ENCODE measurements around the gene PGAM4. TPM values are rescaled to one million over a fixed set of nuclear protein-coding genes. Genes with fewer than 3 reads are reported as not detected.

The PGAM4 gene
- total RNA-seq = not detected

DNA sequence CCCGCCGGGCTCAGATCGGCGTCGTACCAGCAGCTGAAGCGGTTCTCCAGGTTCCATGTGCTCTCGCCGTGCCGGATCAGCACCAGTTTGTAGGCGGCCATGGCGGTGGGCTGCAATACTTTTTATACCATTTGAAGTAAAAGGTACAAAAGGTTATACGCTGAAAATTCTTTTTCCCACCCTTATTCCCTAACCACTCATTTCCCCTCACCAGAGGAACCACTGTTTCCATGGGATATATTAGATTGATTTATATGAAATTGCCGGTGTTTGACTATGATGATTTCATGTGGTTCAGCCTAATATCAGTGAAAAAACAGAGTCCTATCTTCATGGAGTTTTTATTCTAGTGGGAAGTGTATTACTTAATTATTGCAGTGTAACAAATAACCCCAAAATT lies at the start of gene PGAM4:
TSS of gene PGAM4 (minus strand) at position 101 of the 400 bp plus-strand sequence. CDS start at position 101, 0 bp downstream.
- intact Hi-C loops (cut with DNase I; ENCODE audit: low total_unique reads) = no loop called here

GRCh38 chrX:78011846-78012245 lies 42.4 kb upstream of the PGAM4 start:
- Histone ChIP-seq H3K4me3 (no peak overlapping the region), H3K27ac (no peak overlapping the region), H3K9me3 (no peaks in the 10 kb centered on the region), H3K4me1 (no peaks in the 10 kb centered on the region), H3K36me3 (no peaks in the 10 kb centered on the region), H3K27me3 (no peaks in the 10 kb centered on the region)
- TF ChIP-seq POLR2A (IDR thresholded peaks at IDR 0.05) = no peak
- no peak for TF ChIP-seq EP300 (IDR thresholded peaks at IDR 0.05; ENCODE audit: low read depth)
- TF ChIP-seq POLR2AphosphoS5 (IDR thresholded peaks at IDR 0.05) = no peak
- TF ChIP-seq CTCF (IDR thresholded peaks at IDR 0.05) = no peak
- in situ Hi-C loops (cut with MboI; ENCODE audit: low pct_ligation_motif_present in 1 of 4, low pct_unique_long_range_greater_than_20kb in 1 of 4, low sequenced_read_pairs in 3 of 4) (no loop called here), intact Hi-C loops (cut with DNase I; ENCODE audit: low total_unique reads) (no loop called here)
- 63 to 100% methylated on average over 1 of the region's 1 CpG for WGBS, 2 donors (ENCODE audit: low coverage in 1 of 2)
- no peak for DNase-seq

More for the DNA sequence above, at the start of gene PGAM4:
- no peak within 1 kb of the TSS for H3K4me3 ChIP-seq
- no peaks in the 10 kb centered on the region for H3K9me3 ChIP-seq
- no peaks in the 10 kb centered on the region for H3K27me3 ChIP-seq
- no peak within 1 kb of the TSS for H3K27ac ChIP-seq
- DNase-seq = no peak
- no peaks in the 10 kb centered on the region for H3K36me3 ChIP-seq
- H3K4me1 ChIP-seq = no peaks in the 10 kb centered on the region
- in situ Hi-C loops (cut with MboI; ENCODE audit: low pct_ligation_motif_present in 1 of 4, low pct_unique_long_range_greater_than_20kb in 1 of 4, low sequenced_read_pairs in 3 of 4) = no loop called here
- TF ChIP-seq POLR2AphosphoS5 (IDR thresholded peaks at IDR 0.05) (no peak), POLR2A (IDR thresholded peaks at IDR 0.05) (no peak), EP300 (IDR thresholded peaks at IDR 0.05; ENCODE audit: low read depth) (no peak), CTCF (IDR thresholded peaks at IDR 0.05) (no peak)
- 93% methylated on average over 13 of the region's 13 CpGs; no CpG with 5 or more reads in 1 of the 2 donors for WGBS, 2 donors (ENCODE audit: low coverage in 1 of 2)

- TF ChIP-seq POLR2A (IDR thresholded peaks at IDR 0.05) (no peak), CTCF (IDR thresholded peaks at IDR 0.05) (no peak), POLR2AphosphoS5 (IDR thresholded peaks at IDR 0.05) (no peak), EP300 (IDR thresholded peaks at IDR 0.05; ENCODE audit: low read depth) (no peak)
- H3K9me3 ChIP-seq = no peaks in the 10 kb centered on the region
- H3K27ac ChIP-seq = no peak overlapping the region
- no peaks in the 10 kb centered on the region for H3K27me3 ChIP-seq
- intact Hi-C loops (cut with DNase I; ENCODE audit: low total_unique reads) (no loop called here), in situ Hi-C loops (cut with MboI; ENCODE audit: low pct_ligation_motif_present in 1 of 4, low pct_unique_long_range_greater_than_20kb in 1 of 4, low sequenced_read_pairs in 3 of 4) (no loop called here)
- no peak for DNase-seq
- no peaks in the 10 kb centered on the region for H3K4me1 ChIP-seq
- H3K4me3 ChIP-seq = no peak overlapping the region
- WGBS, 2 donors (ENCODE audit: low coverage in 1 of 2) = 88 to 100% methylated on average over 1 to 4 of the region's 4 CpGs
- no peaks in the 10 kb centered on the region for H3K36me3 ChIP-seq
Measured at GRCh38 chrX:77979870-77980269, 10.4 kb upstream of the PGAM4 start.

GRCh38 chrX:77977518-77977917 lies 8.1 kb upstream of the PGAM4 start:
- DNase-seq = no peak
- TF ChIP-seq EP300 (IDR thresholded peaks at IDR 0.05; ENCODE audit: low read depth) = no peak
- TF ChIP-seq POLR2A (IDR thresholded peaks at IDR 0.05) = no peak
- TF ChIP-seq CTCF (IDR thresholded peaks at IDR 0.05) = no peak
- no peak for TF ChIP-seq POLR2AphosphoS5 (IDR thresholded peaks at IDR 0.05)
- Histone ChIP-seq H3K27ac (no peak overlapping the region), H3K4me1 (no peaks in the 10 kb centered on the region), H3K36me3 (no peaks in the 10 kb centered on the region), H3K9me3 (no peaks in the 10 kb centered on the region), H3K4me3 (no peak overlapping the region), H3K27me3 (no peaks in the 10 kb centered on the region)
- WGBS, 2 donors (ENCODE audit: low coverage in 1 of 2) = 85% methylated on average over 1 of the region's 1 CpG; no CpG with 5 or more reads in 1 of the 2 donors
- in situ Hi-C loops (cut with MboI; ENCODE audit: low pct_ligation_motif_present in 1 of 4, low pct_unique_long_range_greater_than_20kb in 1 of 4, low sequenced_read_pairs in 3 of 4) (no loop called here), intact Hi-C loops (cut with DNase I; ENCODE audit: low total_unique reads) (no loop called here)

All from transverse colon (tissue), 4 donors.